NOMO-1 (cell line): ENCODE data around the gene AIRE.

Experiments
- DNase-seq, 2 experiments: peaks; one replicate each; lab custom pipeline; 2025; ENCODE audit not compliant: unreplicated experiment in 2 of 2; lab: John Stamatoyannopoulos, UW

AIRE gene

DNA sequence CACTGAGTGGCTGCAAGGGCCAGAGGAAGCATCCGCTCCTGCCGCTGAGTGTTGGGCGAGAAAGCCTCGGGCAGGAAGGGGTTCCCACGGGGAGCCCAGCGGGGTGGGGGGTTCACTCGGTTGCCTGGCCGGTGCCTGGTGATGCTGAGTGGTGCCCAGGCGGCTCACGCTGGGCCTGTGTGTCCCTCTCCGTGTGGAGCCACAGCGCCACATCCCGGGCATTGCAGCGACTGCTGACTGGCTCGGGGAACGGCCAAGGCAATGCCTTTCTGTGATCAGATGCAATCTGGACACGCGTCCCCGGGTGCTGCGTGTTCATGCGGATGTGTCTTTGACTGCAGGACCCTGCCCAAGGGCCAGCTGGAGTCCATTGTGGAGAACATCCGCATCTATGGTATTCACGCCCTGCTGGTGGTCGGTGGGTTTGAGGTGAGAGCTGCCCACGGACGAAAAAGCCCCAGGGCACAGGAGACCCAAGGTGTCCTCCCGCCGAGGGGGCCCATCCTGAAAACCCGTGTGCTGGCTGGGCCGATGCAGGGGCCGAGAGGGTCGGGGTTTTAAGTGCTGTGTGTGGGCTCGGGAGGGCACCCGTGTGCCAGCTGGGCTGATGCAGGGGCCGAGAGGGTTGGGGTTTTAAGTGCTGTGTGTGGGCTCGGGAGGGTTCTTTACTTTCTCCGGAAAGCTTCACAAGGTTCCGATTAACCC lies 37.1 kb downstream of the AIRE start:
- DNase-seq, result no peak

DNA sequence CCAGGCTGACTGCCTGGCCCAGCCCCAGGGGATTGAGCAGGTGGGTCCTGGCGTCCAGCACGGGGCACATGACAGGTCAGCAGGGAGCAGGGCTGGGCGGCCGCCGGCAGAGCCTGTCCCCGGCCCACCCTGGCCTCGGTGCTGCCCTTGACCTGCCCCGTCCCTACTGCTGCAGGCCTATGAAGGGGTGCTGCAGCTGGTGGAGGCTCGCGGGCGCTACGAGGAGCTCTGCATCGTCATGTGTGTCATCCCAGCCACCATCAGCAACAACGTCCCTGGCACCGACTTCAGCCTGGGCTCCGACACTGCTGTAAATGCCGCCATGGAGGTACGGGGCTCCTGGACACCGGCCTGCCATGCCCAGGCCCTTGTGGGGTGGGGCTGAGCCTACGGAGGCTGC lies 37.9 kb downstream of the AIRE start:
- no peak for DNase-seq

DNA sequence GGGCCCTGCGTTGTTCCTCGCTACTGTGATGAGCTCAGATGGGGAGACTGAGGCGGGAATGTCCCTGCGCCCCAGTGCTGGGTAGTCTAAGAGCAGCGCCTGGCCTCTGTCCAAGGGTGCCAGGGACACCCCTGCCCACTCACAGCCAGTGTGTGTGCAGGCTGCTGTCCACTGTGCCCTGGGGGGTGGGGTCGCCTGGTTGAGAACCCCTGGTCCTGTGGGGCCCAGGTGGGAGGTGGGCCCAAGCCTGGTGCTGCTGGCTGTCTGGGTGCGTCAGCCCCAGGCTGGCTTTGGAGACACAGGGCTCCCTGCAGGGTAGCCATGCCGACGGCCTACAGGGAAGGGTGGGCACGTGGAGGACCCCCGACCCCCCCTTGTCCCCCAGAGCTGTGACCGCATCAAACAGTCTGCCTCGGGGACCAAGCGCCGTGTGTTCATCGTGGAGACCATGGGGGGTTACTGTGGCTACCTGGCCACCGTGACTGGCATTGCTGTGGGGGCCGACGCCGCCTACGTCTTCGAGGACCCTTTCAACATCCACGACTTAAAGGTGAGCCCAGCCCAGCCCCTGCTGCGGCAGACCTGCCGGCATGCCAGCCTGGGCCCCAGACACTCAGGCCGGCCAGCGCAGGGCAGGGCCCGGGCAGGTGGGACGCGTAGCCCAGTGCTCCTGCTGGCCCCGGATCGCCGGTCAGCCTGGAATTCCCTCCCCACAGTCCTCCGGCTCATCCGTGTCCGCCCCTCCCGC lies 38.6 kb downstream of the AIRE start:
- no peak for DNase-seq

DNA sequence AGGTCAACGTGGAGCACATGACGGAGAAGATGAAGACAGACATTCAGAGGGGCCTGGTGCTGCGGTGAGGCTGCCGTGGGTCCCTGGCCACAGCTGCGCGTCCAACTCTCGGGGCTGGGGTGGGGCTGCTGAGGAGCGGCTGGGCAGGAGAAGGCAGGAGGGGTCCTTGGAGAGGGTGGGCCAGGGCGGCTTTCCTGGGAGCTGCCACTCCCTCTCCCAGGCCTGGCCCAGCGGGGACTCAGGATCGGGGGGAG lies 39.1 kb downstream of the AIRE start:
- no peak for DNase-seq

DNA sequence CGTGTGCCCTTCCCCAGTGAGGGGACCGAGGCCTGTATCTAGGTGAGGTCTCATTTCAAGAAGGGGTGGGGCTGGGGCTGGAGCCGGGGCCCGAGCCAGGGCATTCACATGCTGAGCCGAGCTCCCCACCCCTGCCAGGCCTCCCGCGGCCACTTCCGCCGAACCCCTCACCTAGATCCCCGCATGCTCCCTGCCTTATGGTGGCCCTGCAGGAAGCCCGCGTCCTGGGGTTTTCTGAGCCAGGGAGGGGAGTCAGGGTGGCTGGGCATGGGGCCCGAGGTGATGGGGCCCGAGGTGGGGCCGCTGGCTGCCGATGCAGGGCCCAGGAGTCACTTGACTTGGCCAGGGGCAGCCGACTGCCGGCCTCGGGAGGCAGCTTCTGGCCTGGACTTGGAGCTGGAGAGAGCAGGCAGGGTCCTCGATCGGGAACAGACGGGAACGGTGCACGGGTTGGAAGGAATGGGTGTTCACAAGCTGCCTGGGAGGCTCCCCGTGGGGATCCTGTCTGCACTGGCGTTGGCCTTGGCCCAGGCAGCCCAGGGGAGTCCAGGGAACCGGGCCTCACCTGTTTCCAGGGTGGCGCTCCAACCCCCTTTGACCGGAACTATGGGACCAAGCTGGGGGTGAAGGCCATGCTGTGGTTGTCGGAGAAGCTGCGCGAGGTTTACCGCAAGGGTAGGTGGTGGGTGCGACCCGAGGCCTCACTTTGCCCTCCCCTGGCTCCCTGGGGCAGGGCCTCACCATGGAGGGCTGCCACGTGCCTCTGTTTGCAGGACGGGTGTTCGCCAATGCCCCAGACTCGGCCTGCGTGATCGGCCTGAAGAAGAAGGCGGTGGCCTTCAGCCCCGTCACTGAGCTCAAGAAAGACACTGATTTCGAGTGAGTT lies 40.0 kb downstream of the AIRE start:
- DNase-seq, result no peak

DNA sequence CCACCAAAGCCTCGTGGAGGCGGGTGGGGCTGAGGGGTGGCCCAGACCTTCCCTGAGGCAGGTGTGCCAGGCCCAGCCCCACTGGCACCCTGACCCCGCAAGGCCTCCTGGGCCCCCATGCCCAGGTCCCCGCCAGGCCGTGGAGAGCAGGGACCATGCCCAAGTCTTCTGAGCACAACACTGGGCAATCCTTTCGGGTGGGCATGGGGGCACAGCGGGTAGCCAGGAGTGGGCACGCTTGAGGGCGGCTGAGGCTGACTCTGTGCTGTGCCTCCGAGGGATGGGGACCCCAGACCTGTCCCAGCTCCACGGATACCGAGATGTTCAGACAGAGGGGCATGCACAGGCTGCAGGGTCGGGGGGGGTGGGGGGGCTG lies 40.6 kb downstream of the AIRE start:
- DNase-seq, result no peak

DNA sequence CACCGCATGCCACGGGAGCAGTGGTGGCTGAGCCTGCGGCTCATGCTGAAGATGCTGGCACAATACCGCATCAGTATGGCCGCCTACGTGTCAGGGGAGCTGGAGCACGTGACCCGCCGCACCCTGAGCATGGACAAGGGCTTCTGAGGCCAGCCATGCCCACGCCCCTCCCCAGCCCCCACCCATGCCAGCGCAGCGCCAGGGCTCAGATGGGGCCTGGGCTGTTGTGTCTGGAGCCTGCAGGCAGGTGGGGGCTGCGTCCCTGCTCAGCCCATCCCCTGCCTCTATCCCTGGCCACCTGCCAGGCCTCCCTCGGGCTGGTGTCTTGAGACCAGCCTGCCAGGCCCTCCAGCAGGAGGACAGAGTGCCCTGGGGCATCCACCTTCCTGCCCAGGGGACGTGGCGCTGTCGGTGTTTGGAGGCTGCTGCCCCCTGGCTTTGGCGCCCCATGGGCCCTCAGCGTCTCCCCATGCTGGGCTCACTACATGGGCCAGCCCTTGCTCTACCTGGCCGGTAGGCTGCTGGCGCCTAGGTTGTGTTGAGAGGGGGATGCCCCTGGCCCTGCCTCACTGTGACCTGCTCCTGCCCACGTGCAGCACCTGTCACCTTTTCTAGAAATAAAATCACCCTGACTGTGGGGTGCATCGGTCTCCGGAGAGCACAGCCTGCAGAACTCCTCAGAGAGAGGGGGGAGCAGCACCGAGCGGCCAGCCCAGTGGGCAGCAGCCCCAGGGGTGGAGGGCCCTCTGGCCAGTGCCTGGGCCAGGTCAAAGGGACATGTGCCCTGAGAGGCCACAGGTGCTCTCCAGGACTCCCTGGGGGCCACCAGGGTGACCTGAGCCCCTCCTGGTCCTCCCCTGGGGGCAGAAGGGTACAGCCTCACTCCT lies 41.3 kb downstream of the AIRE start:
- DNase-seq, result no peak

DNA sequence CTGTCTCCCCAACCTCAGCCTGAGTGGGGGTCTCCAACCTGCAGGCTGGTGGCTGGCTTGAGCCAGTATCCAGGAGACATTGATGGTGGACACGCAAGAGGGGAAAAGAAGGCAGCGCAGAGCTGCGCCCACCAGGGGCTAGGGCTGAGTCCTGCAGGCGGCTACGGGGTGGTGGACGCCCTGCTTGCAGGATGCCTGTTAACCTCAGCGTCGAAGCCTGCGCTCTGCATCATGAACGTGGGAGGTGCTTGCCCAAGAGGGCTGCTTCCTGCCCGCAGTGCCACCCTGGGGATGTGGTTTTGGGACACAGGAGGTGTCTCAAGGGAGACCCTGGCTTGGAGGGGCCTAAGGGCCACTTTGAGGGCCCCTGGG lies 41.9 kb downstream of the AIRE start:
- DNase-seq, result no peak

DNA sequence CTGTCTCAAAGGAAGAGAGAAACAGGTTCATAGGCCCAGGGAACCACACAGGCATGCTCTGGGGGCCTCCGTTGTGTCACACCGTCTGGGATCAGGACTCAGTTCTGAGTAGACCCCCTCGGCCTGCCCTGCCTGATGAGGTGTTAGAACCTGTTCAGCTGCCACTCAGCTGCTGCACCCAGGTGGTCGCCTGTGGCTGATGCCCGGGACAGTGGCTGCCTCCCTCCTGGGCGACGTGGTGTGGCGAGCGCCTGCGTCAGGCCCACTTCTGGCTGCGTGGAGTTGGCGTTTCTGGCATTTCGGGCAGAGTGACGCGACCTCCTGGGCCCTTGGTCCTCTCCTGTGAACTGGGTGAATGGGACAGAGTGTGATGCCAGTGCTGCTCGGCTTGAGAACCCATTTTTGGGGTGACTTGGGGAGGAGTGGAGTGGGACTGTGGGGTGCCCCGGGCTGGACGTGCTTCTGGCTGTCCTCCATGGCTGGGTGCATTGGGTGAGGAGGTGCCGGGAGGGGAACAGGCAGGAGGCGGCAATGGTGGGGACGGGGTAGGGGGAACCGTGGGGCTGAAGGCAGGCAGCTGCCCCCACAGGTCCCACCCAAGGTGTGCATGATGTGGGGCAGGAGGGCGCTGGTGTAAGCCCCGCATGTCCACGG lies 42.7 kb downstream of the AIRE start:
- no peak for DNase-seq

DNA sequence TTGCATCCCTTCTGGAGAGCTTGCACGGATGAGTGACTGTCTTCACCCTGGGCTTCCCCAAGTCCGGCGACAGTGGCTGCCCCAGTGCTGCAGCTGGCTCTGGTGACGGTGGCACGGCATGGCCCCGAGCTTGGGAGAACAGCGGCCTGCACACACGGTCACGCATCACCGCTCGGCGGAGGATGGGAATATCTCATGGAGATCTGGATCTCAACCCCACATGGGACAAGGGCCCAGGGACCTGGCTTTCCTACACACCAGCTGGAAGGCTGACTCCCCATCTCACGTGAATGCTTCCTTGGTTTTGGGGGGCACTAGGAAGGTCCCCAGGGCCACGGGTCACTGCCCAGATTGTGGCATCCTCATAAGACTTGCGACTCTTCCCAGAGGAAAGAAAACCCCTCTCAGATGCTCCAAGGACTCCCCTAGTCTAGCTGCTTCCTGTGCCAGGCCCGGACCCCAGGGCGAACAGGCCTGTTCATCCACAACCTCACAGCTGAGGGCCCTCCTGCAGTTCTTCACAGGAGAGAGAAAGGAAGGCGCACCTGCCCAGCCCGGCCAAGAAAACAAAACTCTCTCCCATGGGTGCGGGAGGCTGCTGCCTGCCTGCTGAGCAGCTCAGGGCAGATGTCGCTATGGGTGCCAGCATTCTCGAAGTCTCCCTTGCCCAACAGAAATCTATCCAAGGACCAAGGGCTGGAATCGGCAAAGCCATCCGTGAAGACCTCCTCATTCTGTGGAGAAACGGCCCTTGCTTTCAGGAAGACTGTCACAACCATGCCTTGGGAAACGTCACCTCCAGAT lies 43.6 kb downstream of the AIRE start:
- no peak for DNase-seq

DNA sequence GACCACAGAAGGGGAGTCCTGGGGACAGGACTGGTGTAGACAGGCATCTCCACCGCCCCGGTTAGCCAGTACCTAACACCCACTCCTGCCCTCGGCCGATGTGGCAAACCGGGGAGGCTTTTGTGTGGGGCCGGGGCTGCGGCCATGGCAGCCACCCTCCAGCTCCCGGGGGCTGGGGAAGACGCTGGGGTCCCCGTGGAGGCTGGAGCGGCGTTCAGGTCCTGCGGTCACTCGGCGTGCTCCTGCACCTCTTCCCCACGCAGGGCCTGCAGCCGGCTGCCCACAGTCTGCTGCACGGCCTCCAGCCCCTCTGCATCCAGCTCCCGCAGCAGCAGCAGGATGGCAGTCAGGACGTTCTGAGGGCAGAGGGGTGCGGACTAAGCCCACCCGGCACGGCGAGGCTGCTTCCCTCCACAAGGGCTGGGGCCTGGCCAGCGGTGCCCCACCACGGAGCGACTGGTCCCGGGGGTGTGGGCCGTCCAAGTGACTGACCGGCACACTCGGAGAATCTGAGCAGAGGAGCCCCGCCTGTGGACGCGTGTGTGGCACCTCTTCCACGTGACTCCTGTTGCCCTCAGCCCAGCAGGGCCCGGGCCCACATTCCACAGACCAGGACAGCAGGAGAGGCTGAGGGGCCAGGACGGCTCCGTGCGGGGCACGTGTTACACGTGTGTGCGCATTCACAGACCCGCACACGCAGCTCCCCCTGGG lies 44.5 kb downstream of the AIRE start:
- no peak for DNase-seq

DNA sequence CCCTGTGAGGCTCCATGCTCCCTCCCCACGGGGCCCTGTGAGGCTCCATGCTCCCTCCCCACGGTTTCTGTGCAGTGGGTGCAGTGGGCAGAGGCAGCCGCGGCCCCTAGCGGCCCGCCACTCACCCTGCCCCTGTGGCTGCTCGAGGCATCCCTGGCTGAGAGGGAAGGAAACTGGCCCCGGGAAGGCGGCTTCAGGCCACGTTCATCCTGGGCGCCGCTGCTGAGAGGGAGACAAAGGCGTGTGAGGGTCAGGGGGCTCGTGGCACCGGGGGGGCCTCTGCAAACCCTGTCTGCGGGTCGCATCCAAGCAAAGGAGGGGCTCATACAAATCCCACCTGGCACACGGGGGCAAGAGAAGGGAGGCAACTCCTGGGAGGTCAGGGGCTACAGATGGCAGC lies 45.0 kb downstream of the AIRE start:
- DNase-seq, result no peak

DNA sequence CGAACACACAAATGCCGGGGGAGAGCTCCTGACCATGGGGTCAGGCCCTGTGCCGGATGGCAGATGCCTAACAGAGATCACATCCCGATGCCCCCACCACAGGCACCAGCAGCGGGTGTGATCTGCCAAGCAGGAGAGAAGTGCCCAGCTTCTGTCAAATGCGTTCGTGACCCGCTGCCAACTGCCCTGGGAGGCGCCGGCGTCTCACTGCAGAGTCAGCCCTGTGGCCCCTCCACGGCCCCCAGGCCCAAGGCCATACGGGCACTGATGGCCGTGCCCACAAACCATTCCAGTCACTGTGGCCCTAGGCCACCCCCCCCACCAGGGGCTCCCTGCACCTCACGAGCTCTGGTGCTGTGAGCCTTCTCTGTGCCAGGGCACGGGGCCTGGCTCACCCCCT lies 45.5 kb downstream of the AIRE start:
- DNase-seq, result no peak

DNA sequence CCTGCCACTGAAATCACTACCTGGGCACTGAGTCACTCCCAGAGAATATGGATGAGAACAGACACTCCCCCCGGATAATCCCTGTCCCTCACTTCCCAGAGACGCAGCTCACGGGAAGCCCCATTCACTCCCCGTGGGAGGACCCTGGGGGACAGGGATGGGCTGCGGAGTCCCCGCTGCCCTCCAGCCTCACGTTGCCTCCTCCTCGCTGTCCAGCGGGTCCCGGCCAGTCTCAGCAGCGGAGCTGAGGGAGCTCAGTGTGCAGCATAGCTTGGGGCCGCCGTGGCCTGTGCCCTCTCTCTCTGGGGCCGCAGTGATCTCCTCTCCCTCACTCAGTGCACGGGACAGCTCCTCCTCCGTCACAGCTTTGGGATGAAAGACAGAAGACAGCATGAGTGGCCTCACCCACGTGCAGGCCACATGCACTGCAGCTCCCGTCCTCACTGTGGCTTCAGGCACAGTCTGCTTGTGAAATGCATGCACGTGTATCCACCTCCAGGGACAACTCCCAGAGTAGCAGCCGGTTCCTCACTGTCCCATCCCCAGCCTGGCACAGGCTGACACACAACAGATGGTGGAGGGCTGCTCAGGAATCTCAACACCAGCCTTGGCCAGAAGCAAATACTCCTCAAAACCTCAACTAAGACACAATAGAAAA lies 46.1 kb downstream of the AIRE start:
- no peak for DNase-seq

DNA sequence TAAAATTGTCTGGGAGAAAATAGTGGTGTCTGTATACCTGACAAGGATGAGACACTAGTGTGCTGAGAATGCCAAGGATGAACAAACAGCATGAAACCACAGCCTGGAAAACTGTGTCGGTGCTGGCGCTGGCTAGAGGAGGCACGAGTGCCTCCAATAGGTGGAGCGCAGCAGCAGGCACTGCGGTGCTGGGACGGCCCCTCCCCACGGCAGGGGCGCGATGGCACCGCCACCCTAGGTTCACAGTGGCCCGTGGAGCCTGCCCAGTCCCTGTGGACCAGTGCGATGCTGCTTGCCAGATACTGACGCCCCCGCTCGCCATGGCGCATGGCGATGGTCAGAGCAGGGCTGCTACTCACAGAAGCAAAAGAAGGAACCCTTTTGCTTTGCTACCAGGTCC lies 46.7 kb downstream of the AIRE start:
- no peak for DNase-seq

DNA sequence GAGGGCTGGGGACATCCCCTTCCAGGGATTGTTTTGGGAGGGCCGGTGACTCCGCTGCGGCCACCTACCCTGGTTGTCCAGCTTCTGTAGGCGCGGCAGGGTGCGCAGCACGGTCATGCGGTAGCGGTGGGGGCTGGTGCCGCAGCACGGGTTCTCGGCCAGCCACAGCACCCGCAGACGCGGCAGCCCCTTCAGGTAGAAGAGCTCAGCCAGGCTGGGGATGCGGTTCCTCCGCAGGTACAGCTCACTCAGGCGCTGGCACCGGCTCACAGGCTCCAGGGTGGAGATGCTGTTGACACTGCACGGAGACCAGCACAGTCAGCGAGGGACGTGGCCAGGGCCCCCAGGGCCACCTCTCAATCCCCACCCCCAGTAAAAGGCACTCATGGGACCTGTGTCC lies 47.3 kb downstream of the AIRE start:
- DNase-seq, result no peak

DNA sequence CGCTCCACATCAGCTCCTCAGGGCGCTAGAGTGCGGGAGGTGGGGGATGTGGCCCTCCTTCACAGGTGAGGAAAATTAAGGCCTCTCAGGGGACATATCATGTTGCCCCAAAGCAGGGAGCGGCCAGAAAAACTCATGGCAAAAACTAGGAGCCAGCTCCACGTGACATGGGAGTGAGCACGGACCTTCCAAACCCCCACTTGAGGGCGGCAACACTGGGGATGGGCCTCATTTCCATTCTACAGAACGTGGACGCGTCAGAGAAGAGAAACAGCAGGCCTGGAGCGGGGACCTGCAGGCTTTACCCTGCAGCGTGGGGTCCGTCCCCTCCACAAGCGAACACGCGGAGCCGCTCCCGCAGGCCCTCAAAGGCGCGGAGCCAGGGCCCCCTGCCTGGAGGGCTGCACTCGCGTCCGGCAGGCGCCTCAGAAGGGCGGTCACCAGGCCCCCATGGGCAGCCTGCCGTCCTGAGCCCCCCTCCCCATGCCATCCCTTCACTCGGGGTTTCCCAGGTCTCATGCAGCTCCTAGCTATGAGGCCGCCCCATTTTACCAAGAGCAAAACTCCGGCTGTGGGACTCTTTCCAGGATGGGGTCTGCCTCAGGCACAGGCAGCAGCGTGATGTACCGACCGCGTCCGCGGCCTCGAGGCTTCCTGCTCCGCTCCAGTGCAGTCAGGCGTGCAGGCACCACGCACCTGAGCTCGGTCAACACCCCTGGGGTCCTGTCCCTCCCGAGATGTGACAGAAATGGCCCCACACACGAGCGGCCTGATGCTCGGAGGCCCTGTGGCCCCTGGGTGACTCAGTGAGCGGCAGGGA lies 48.0 kb downstream of the AIRE start:
- no peak for DNase-seq
